Lower lobe of right lung (tissue), 2 donors: Measurements from ENCODE around the gene LRRC3C. TPM values are rescaled to one million over a fixed set of nuclear protein-coding genes. Genes with fewer than 3 reads are reported as not detected.
A peak's percentile ranks its signal among the peaks of the same experiment; 100 is the strongest.

Source experiments
- ATAC-seq, 2 donors: fragments of 200-7000 bp; cut with Tn5 transposase; one replicate each; pipeline ENCODE4 v1.9.1; 2020 to 2022; ENCODE audit warnings: mild to moderate bottlenecking in 2 of 2, moderate library complexity in 2 of 2
- DNase-seq: peaks from one replicate; pipeline ENCODE4 v3.0.0-alpha.2; 2020
- H3K27ac ChIP-seq: fragments of 200-600 bp; one replicate; pipeline ENCODE4 v1.8.0; 2022
- H3K27me3 ChIP-seq: fragments of 200-600 bp; one replicate; pipeline ENCODE4 v1.8.0; 2022; ENCODE audit warnings: low read depth
- H3K36me3 ChIP-seq: fragments of 200-600 bp; one replicate; pipeline ENCODE4 v1.8.0; 2022; ENCODE audit warnings: mild to moderate bottlenecking
- H3K4me1 ChIP-seq: fragments of 200-600 bp; one replicate; pipeline ENCODE4 v1.8.0; 2022
- H3K4me3 ChIP-seq: fragments of 200-600 bp; one replicate; pipeline ENCODE4 v1.8.0; 2022; ENCODE audit warnings: mild to moderate bottlenecking
- H3K9me3 ChIP-seq: fragments of 200-600 bp; one replicate; pipeline ENCODE4 v1.8.0; 2022
- CTCF ChIP-seq: fragments of 200-600 bp; IDR thresholded peaks from one replicate; pipeline ENCODE4 v1.8.0; 2022; ENCODE audit warnings: antibody characterized with exemption, mild to moderate bottlenecking
- intact Hi-C: fragments of 100-400 bp; cut with DNase I; formaldehyde crosslinking; loops from one replicate; pipeline ENCODE4 v1.11.0; 2022
- total RNA-seq: library from RNA; stranded (reverse); fragmentation: NEBNext Ultra II Directional; extraction: Animal tissue kit (Norgen Biotek cat#: 25700); gene quantifications from one replicate; pipeline ENCODE4 v1.2.1, GENCODE V29; 2021
- donor health status: DM: no; HTN: yes; CAD: no; lungs with severe emphysema.

LRRC3C gene
- total RNA-seq, 1 donor from 2014 or later, result not detected

GRCh38 chr17:39952680-39953470 lies 25.3 kb downstream of the LRRC3C start:
- Histone ChIP-seq H3K9me3 (no peaks in the 10 kb centered on the region), H3K27ac (peak overlapping the region; percentile 70), H3K36me3 (no peaks in the 10 kb centered on the region), H3K4me1 (peaks cover 7% of the 10 kb centered on the region), H3K27me3 (no peaks in the 10 kb centered on the region), H3K4me3 (peak overlapping the region; percentile 53)
- intact Hi-C loops, result no loop called here
- DNase-seq, result peak; percentile 99
- peak; percentile 94 to 95 for ATAC-seq
- TF ChIP-seq CTCF, result no peak

- no peak for TF ChIP-seq CTCF
- H3K4me3 ChIP-seq, result peak overlapping the region; percentile 44
- DNase-seq (no peak), ATAC-seq (no peak)
- peaks cover 7% of the 10 kb centered on the region for H3K4me1 ChIP-seq
- no peaks in the 10 kb centered on the region for H3K36me3 ChIP-seq
- intact Hi-C loops, result no loop called here
- no peaks in the 10 kb centered on the region for H3K27me3 ChIP-seq
- no peaks in the 10 kb centered on the region for H3K9me3 ChIP-seq
- peak overlapping the region; percentile 37 for H3K27ac ChIP-seq
These were observed 25.9 kb downstream of the LRRC3C start for GRCh38 chr17:39953471-39953888.

GRCh38 chr17:39954876-39955275 lies 27.3 kb downstream of the LRRC3C start:
- DNase-seq, result no peak
- no peaks in the 10 kb centered on the region for H3K36me3 ChIP-seq
- H3K9me3 ChIP-seq, result no peaks in the 10 kb centered on the region
- no peak for ATAC-seq
- no peak overlapping the region for H3K27ac ChIP-seq
- H3K27me3 ChIP-seq, result no peaks in the 10 kb centered on the region
- TF ChIP-seq CTCF, result no peak
- no peak overlapping the region for H3K4me3 ChIP-seq
- H3K4me1 ChIP-seq, result peaks cover 11% of the 10 kb centered on the region
- intact Hi-C loops, result no loop called here

GRCh38 chr17:39955726-39956225 lies 28.2 kb downstream of the LRRC3C start:
- no peaks in the 10 kb centered on the region for H3K36me3 ChIP-seq
- ATAC-seq, result no peak
- no peak overlapping the region for H3K27ac ChIP-seq
- TF ChIP-seq CTCF, result no peak
- no peak overlapping the region for H3K4me3 ChIP-seq
- peaks cover 11% of the 10 kb centered on the region for H3K4me1 ChIP-seq
- H3K27me3 ChIP-seq, result no peaks in the 10 kb centered on the region
- no peak for DNase-seq
- H3K9me3 ChIP-seq, result no peaks in the 10 kb centered on the region
- intact Hi-C loops, result no loop called here

GRCh38 chr17:39960524-39961041 lies 33.1 kb downstream of the LRRC3C start:
- no peaks in the 10 kb centered on the region for H3K36me3 ChIP-seq
- no peak overlapping the region for H3K27ac ChIP-seq
- no peak for DNase-seq
- H3K4me1 ChIP-seq, result peaks cover 4% of the 10 kb centered on the region
- no peak for ATAC-seq
- H3K9me3 ChIP-seq, result no peaks in the 10 kb centered on the region
- TF ChIP-seq CTCF, result no peak
- intact Hi-C loops, result no loop called here
- H3K4me3 ChIP-seq, result no peak overlapping the region
- no peaks in the 10 kb centered on the region for H3K27me3 ChIP-seq
